A549 (cell line): ENCODE measurements around the gene ADCY2. TPM values are rescaled to one million over a fixed set of nuclear protein-coding genes. Genes with fewer than 3 reads are reported as not detected.
A peak's percentile ranks its signal among the peaks of the same experiment; 100 is the strongest.

Source experiments
- ATAC-seq, 2 experiments: fragments of 200-7000 bp in 1 of 2; fragments of >200 bp in 1 of 2; cut with Nextera tagmentation in 1 of 2; cut with Tn5 transposase in 1 of 2; 3 replicates each; pipeline versions ENCODE4 v1.8.0 to v1.9.1; 2018 to 2020; ENCODE audit warnings: mild to moderate bottlenecking in 1 of 2, moderate library complexity in 1 of 2
- CTCF ChIA-PET: fragments of 300-600 bp; sonication (Branson Sonifier 250); formaldehyde crosslinking; extraction: SDS; loops from one replicate; lab custom pipeline; 2021; ENCODE audit warnings: antibody characterized with exemption, inconsistent platforms; lab: Yijun Ruan, JAX
- POLR2A ChIA-PET: fragments of 350-600 bp; formaldehyde crosslinking; extraction: SDS; loops from one replicate; lab custom pipeline; 2021; ENCODE audit warnings: antibody characterized with exemption, inconsistent platforms; lab: Yijun Ruan, JAX
- DNase-seq, 2 experiments: peaks; one replicate each; pipeline versions ENCODE4 v3.0.0 to v3.0.0-alpha.2; 2011 to 2016; ENCODE audit warnings: low read depth in 1 of 2, low spot score in 1 of 2
- FAIRE-seq: peaks from 2 replicates; lab custom pipeline; 2011; peaks lifted over from hg19 to GRCh38; lab: Jason Lieb, UNC
- H3K27ac ChIP-seq, 2 experiments: fragments of >200 bp; sonication (Bioruptor Twin); formaldehyde crosslinking; 3 replicates each; pipeline ENCODE4 v1.5.1; 2016 to 2017
- H3K4me1 ChIP-seq: fragments of >200 bp; sonication (Bioruptor Twin); formaldehyde crosslinking; 3 replicates; pipeline ENCODE4 v1.6.1; 2016
- H3K4me2 ChIP-seq: fragments of >200 bp; sonication (Bioruptor Twin); formaldehyde crosslinking; 3 replicates; pipeline ENCODE4 v1.6.1; 2016
- H3K4me3 ChIP-seq: fragments of >200 bp; sonication (Bioruptor Twin); formaldehyde crosslinking; 3 replicates; pipeline ENCODE4 v1.5.1; 2016
- H3K9me3 ChIP-seq: fragments of >200 bp; sonication (Bioruptor Twin); formaldehyde crosslinking; 3 replicates; pipeline ENCODE4 v1.6.1; 2016
- CHD2 ChIP-seq: fragments of 150-350 bp; IDR thresholded peaks from 2 replicates; pipeline ENCODE4 v1.6.1; 2014; ENCODE audit warnings: low read length; ENCODE audit not compliant: partially characterized antibody
- CHD4 ChIP-seq: fragments of 200-600 bp; sonication (generic); IDR thresholded peaks from 2 replicates; pipeline ENCODE4 v1.6.1; 2016; ENCODE audit warnings: antibody characterized with exemption, mild to moderate bottlenecking, borderline replicate concordance
- EHMT2 ChIP-seq: fragments of 200-600 bp; sonication (generic); IDR thresholded peaks from 2 replicates; pipeline ENCODE4 v1.6.1; 2016; ENCODE audit warnings: antibody characterized with exemption, low read depth, mild to moderate bottlenecking, moderate library complexity
- ESRRA ChIP-seq: fragments of 150-350 bp; IDR thresholded peaks from 2 replicates; pipeline ENCODE4 v1.6.1; 2014; ENCODE audit warnings: mild to moderate bottlenecking, low read length, borderline replicate concordance
- FOSB ChIP-seq: fragments of 250-450 bp; sonication (Bioruptor Pico); IDR thresholded peaks from 2 replicates; pipeline ENCODE4 v1.5.0; 2020; ENCODE audit warnings: mild to moderate bottlenecking, moderate library complexity
- FOSL2 ChIP-seq, 2 experiments: fragments of 450-650 bp in 1 of 2; fragments of >200 bp in 1 of 2; sonication (Bioruptor Twin) in 1 of 2; formaldehyde crosslinking; IDR thresholded peaks; 2 replicates each; pipeline versions ENCODE4 v1.5.0 to v1.6.1; 2016 to 2020; ENCODE audit warnings: mild to moderate bottlenecking in 1 of 2, moderate library complexity in 1 of 2
- FOXS1 ChIP-seq: fragments of 250-450 bp; sonication (Bioruptor Pico); IDR thresholded peaks from 2 replicates; pipeline ENCODE4 v1.5.0; 2020; ENCODE audit warnings: mild to moderate bottlenecking, moderate library complexity
- JUN ChIP-seq, 2 experiments: fragments of >200 bp; sonication (Bioruptor Twin); formaldehyde crosslinking; IDR thresholded peaks; 2 replicates in 1 of 2; 3 replicates in 1 of 2; pipeline ENCODE4 v1.6.1; 2016 to 2017
- NPAS2 ChIP-seq: fragments of 250-450 bp; sonication (Bioruptor Pico); IDR thresholded peaks from 2 replicates; pipeline ENCODE4 v1.8.0; 2022; ENCODE audit warnings: mild to moderate bottlenecking, moderate library complexity, borderline replicate concordance
- NR3C1 ChIP-seq: fragments of >200 bp; sonication (Bioruptor Twin); formaldehyde crosslinking; IDR thresholded peaks from 3 replicates; pipeline ENCODE4 v1.6.1; 2017
- PHF8 ChIP-seq: fragments of 200-600 bp; sonication (generic); IDR thresholded peaks from 2 replicates; pipeline ENCODE4 v1.6.1; 2016; ENCODE audit warnings: low read depth, mild to moderate bottlenecking, antibody characterized with exemption, moderate library complexity, borderline replicate concordance
- POLR2AphosphoS2 ChIP-seq: conservative IDR thresholded peaks from 2 replicates; pipeline ENCODE4 v1.6.1; 2012; ENCODE audit warnings: low read length, improper control_type of control experiment, inconsistent platforms
- RARB ChIP-seq: fragments of 250-450 bp; sonication (Bioruptor Pico); IDR thresholded peaks from 2 replicates; pipeline ENCODE4 v1.8.0; 2021; ENCODE audit warnings: mild to moderate bottlenecking, moderate library complexity
- SMC3 ChIP-seq: fragments of >200 bp; sonication (Bioruptor Twin); formaldehyde crosslinking; IDR thresholded peaks from 3 replicates; pipeline ENCODE4 v1.6.1; 2018; ENCODE audit warnings: inconsistent platforms
- ZC3H11A ChIP-seq: fragments of 450-650 bp; IDR thresholded peaks from 2 replicates; pipeline ENCODE4 v1.6.1; 2014; ENCODE audit warnings: antibody characterized with exemption, mild to moderate bottlenecking
- ZSCAN20 ChIP-seq: fragments of 250-450 bp; sonication (Bioruptor Pico); IDR thresholded peaks from 2 replicates; pipeline ENCODE4 v1.8.0; 2022; ENCODE audit warnings: mild to moderate bottlenecking, moderate library complexity
- WGBS: methylation state at CpG from one replicate; pipeline ENCODE4 v1.1.6; 2017; ENCODE audit errors: missing lambda C conversion rate; 5-methylcytosine and 5-hydroxymethylcytosine counted together
- polyA plus RNA-seq, 4 experiments: library from polyadenylated mRNA; depleted of rRNA in 3 of 4; stranded (reverse); fragments of >200 nt; fragmentation: RNase III in 1 of 4; extraction: RNeasy Plus Mini Kit Qiagen cat#74134 plus additional on column Dnase treatment in 1 of 4; gene quantifications; 2 replicates in 3 of 4; 3 replicates in 1 of 4; pipeline ENCODE4 v1.2.3, GENCODE V29; 2011 to 2017
- TF ChIP-seq, protein P1 (sequence below): fragments of >200 bp; sonication (Bioruptor Twin); formaldehyde crosslinking; IDR thresholded peaks from 3 replicates; pipeline ENCODE4 v1.5.1; 2016
- TF ChIP-seq, protein P2 (sequence below): IDR thresholded peaks from 2 replicates; pipeline ENCODE4 v1.6.1; 2012; ENCODE audit warnings: low read depth, borderline replicate concordance
- TF ChIP-seq, protein P3 (sequence below): fragments of 250-450 bp; sonication (Bioruptor Pico); IDR thresholded peaks from 2 replicates; pipeline ENCODE4 v1.5.0; 2021; ENCODE audit warnings: mild to moderate bottlenecking, moderate library complexity, borderline replicate concordance
- TF ChIP-seq, protein P4 (sequence below): fragments of 150-350 bp; IDR thresholded peaks from 2 replicates; pipeline ENCODE4 v1.6.1; 2014; ENCODE audit warnings: low read depth, mild to moderate bottlenecking, low read length
- TF ChIP-seq, protein P5 (sequence below): fragments of >200 bp; sonication (Bioruptor Twin); formaldehyde crosslinking; IDR thresholded peaks from 3 replicates; pipeline ENCODE4 v1.6.1; 2016

ADCY2 gene
- polyA plus RNA-seq, 2 of the 4 experiments (the other 2 are of a cell fraction): not detected

DNA sequence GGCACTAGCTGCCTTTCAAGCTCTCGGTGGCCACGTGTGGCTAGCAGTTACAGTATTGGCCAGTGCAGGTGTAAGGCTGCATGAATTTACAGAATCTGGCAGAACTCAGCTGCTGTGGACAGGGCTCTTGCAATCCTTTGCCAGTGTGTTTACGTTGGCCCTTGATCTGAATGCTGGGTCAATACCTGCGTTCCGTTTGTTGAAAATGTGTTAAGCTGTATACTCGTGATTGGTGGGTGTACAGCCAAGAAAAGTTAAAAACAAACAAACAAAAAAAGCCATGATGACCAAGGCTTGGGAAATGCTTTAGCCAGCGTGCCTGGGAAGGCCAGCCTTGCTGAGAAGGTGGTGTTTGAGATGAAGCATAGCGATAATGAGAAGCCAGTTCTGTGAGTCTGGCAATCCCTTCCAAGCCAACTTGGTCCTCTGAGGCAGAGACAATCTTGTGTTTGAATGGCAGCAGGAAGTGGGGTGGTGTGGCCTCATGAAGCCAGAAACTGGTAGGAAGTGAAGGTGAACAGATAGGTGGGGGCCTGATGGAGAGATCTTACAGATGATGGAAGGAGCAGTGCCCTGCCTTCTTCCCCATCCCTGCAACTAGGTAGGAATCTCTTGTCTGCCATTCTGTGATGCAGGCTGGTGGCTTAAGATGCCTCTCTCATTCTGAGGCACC lies 455.8 kb downstream of the ADCY2 start:
- WGBS: 64% methylated on average over 8 of the region's 8 CpGs
- peak overlapping the region; percentile 88; the same call in 1 of the 3 replicates for H3K4me2 ChIP-seq
- TF ChIP-seq NR3C1 (no peak), SMC3 (no peak), PHF8 (no peak), RARB (CRISPR knock-in tag) (no peak), FOSB (no peak), EHMT2 (no peak), POLR2AphosphoS2 (no peak)
- TF ChIP-seq, protein P1, sequence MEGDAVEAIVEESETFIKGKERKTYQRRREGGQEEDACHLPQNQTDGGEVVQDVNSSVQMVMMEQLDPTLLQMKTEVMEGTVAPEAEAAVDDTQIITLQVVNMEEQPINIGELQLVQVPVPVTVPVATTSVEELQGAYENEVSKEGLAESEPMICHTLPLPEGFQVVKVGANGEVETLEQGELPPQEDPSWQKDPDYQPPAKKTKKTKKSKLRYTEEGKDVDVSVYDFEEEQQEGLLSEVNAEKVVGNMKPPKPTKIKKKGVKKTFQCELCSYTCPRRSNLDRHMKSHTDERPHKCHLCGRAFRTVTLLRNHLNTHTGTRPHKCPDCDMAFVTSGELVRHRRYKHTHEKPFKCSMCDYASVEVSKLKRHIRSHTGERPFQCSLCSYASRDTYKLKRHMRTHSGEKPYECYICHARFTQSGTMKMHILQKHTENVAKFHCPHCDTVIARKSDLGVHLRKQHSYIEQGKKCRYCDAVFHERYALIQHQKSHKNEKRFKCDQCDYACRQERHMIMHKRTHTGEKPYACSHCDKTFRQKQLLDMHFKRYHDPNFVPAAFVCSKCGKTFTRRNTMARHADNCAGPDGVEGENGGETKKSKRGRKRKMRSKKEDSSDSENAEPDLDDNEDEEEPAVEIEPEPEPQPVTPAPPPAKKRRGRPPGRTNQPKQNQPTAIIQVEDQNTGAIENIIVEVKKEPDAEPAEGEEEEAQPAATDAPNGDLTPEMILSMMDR: no peak
- TF ChIP-seq, protein P2, sequence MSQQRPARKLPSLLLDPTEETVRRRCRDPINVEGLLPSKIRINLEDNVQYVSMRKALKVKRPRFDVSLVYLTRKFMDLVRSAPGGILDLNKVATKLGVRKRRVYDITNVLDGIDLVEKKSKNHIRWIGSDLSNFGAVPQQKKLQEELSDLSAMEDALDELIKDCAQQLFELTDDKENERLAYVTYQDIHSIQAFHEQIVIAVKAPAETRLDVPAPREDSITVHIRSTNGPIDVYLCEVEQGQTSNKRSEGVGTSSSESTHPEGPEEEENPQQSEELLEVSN: no peak
- no peaks in the 10 kb centered on the region; the same call in 2 of the 3 replicates for H3K9me3 ChIP-seq
- CTCF ChIA-PET: interaction anchor here (0.6 to 0.8 kb wide), 3 partner anchors 25 to 35 kb away, joined by 3 read pairs; no protein-coding TSS in a partner anchor
- POLR2A ChIA-PET: no interaction called here
- DNase-seq (no peak), FAIRE-seq (no peak), ATAC-seq (no peak)
- no peak overlapping the region for H3K4me3 ChIP-seq
- no peak overlapping the region for H3K27ac ChIP-seq
- no peaks in the 10 kb centered on the region for H3K4me1 ChIP-seq

GRCh38 chr5:7852542-7852941 lies 456.6 kb downstream of the ADCY2 start:
- POLR2A ChIA-PET: no interaction called here

More at GRCh38 chr5:7852542-7852941, 456.6 kb downstream of the ADCY2 start:
- Histone ChIP-seq H3K4me1 (no peaks in the 10 kb centered on the region; the same call in 2 of the 3 replicates), H3K4me2 (no peak overlapping the region), H3K27ac (no peak overlapping the region), H3K4me3 (no peak overlapping the region), H3K9me3 (no peaks in the 10 kb centered on the region; the same call in 2 of the 3 replicates)
- DNase-seq (no peak), FAIRE-seq (no peak), ATAC-seq (no peak)
- TF ChIP-seq, protein P3, sequence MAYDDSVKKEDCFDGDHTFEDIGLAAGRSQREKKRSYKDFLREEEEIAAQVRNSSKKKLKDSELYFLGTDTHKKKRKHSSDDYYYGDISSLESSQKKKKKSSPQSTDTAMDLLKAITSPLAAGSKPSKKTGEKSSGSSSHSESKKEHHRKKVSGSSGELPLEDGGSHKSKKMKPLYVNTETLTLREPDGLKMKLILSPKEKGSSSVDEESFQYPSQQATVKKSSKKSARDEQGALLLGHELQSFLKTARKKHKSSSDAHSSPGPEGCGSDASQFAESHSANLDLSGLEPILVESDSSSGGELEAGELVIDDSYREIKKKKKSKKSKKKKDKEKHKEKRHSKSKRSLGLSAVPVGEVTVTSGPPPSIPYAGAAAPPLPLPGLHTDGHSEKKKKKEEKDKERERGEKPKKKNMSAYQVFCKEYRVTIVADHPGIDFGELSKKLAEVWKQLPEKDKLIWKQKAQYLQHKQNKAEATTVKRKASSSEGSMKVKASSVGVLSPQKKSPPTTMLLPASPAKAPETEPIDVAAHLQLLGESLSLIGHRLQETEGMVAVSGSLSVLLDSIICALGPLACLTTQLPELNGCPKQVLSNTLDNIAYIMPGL (CRISPR knock-in tag): no peak
- no peak for TF ChIP-seq ZSCAN20 (CRISPR knock-in tag)
- no peak for TF ChIP-seq JUN (IDR thresholded peaks at IDR 0.05)
- no peak for TF ChIP-seq FOXS1 (CRISPR knock-in tag)
- TF ChIP-seq ESRRA: no peak
- TF ChIP-seq CHD4: no peak
- TF ChIP-seq, protein P4, sequence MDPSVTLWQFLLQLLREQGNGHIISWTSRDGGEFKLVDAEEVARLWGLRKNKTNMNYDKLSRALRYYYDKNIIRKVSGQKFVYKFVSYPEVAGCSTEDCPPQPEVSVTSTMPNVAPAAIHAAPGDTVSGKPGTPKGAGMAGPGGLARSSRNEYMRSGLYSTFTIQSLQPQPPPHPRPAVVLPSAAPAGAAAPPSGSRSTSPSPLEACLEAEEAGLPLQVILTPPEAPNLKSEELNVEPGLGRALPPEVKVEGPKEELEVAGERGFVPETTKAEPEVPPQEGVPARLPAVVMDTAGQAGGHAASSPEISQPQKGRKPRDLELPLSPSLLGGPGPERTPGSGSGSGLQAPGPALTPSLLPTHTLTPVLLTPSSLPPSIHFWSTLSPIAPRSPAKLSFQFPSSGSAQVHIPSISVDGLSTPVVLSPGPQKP: no peak
- no peak for TF ChIP-seq NPAS2
- TF ChIP-seq, protein P1: no peak
- no peak for TF ChIP-seq SMC3
- TF ChIP-seq ZC3H11A: no peak
- TF ChIP-seq, protein P5, sequence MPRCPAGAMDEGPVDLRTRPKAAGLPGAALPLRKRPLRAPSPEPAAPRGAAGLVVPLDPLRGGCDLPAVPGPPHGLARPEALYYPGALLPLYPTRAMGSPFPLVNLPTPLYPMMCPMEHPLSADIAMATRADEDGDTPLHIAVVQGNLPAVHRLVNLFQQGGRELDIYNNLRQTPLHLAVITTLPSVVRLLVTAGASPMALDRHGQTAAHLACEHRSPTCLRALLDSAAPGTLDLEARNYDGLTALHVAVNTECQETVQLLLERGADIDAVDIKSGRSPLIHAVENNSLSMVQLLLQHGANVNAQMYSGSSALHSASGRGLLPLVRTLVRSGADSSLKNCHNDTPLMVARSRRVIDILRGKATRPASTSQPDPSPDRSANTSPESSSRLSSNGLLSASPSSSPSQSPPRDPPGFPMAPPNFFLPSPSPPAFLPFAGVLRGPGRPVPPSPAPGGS: no peak
- no peak for TF ChIP-seq POLR2AphosphoS2
- no peak for TF ChIP-seq PHF8
- no peak for TF ChIP-seq FOSL2 (IDR thresholded peaks at IDR 0.05)
- TF ChIP-seq FOSL2 (CRISPR knock-in tag; IDR thresholded peaks at IDR 0.05): no peak
- TF ChIP-seq CHD2: no peak
- CTCF ChIA-PET: no interaction called here
- WGBS: 55% methylated on average over 1 of the region's 1 CpG
